Measurements from ENCODE around the gene TPCN1.

GRCh38 chr12:113186033-113186365 is 35.3 kb upstream of the TPCN1 start:
- TF ChIP-seq CTCF (IDR thresholded peaks at IDR 0.05) (no peak), ZFX (IDR thresholded peaks at IDR 0.05; ENCODE audit: borderline replicate concordance) (no peak)

All from 22Rv1 (cell line).